Measurements from ENCODE around the gene TRIM52.

- TF ChIP-seq CTCF (IDR thresholded peaks at IDR 0.05): no peak
- no peak for TF ChIP-seq POLR2AphosphoS5 (IDR thresholded peaks at IDR 0.05)
Observed at GRCh38 chr5:181258576-181258975, 2.4 kb downstream of the TRIM52 start.
